ENCODE results near the gene ZNF740.

Gene ZNF740

DNA sequence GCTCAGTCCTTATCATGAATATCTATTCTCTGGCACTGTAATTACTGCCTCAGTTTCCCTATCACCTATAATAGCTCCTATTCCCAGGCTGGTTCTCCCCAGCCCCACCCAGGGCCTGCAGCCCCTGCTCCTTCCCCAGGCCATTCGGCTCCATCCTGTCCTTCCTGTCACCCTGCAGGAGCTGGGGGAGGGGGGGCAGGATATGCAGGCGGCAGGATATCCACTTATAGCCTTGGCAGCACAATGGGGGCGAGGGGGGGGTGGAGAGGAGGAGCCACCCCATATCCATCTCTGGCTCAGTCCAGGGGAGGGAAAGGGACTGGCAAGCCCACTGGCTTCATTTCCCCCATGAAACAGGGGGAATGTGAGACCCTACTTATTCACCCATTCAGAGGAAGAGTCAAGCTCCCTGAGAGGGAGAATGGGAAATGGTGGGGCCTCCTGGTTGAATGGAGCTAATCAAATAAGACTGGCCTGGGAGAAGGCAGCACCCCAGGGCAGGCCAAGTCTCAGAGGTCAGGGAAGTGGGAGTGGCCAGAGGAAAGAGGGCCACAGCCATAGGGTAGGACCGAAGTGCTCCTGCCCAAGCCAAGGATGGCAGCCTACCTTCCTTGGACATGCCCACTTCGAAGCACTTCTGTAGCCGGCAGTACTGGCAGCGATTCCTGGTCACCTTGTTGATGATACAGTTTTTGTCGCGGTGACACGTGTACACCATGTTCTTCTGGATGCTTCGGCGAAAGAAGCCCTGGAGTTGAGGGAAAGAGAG is 34.3 kb downstream of the ZNF740 start:
- FAIRE-seq: no peak

DNA sequence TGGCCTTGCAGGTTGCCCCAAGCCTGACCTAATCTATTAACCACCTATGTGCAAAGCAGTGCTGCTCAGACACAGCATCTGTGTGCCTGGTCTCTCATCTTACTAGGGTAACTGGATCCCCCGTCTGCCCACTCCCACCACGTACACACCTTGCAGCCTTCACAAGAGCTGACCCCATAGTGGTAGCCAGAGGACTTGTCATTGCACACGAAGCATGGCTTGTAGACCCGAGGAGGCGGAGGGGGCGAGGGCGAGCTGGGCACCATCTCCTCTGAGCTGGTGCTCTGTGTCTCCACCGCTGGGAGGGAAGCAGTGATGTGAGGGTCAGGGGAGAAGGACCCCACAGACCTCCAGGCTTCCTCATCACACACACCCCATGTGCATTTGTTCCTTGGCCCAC is 35.0 kb downstream of the ZNF740 start:
- FAIRE-seq: no peak

DNA sequence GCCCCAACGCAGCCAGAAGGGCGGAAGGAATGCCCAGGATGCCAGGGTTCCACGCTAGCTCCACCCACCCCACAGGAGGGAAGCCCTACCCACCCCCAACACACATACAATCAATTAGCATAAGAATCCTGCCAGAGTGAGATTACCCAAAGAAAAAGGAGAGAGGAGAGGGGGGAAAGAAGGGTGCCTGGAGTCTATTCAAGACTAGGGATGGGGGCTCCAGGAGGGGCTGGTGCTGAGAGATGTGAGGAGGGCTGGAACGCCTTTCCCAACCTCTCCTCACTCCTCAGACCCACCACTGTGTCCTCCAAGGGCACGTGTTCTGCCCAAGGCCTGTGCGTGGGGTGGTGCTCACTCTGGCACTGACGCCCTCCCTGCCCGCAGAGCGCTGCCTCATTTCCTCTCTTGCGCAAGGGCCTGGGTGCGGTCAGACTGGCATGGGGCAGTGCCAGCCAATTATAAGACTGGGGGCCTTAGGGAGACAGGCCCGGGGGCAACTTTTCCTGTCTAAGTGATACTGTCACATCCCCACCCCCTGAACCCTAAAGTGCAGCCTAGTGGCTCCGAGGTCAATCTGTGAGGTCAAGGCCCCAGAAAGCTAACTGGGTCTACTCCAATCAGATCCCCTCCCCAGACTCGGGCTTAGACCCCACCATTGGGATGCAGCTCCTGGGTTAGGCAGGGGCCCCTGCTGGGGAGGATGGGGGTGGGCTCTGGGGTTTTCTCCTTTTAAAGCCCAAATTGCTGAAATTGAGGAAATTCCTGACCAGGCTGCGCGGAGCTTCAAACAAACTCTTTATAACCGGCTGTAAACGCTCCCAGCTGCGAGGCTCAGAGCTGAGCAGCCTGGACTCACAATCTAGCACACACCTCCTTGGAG is 36.8 kb downstream of the ZNF740 start:
- FAIRE-seq: no peak

DNA sequence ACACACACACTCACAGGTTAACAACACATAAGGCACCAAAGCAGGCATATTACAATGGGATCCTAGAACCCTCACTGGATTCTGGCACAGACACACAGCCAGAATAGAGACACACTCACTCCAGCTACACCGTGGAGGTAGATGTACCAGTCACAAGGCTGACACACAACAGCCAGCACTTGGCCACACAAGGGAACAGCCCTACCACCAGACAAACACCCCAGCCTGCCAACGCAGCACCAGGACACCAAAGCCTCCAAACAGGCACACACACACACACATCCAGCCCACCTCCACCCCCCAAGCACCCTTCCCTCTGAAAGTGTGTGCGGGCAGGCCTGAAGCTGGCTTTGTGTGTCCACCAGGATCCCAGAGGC is 37.4 kb downstream of the ZNF740 start:
- no peak for FAIRE-seq

DNA sequence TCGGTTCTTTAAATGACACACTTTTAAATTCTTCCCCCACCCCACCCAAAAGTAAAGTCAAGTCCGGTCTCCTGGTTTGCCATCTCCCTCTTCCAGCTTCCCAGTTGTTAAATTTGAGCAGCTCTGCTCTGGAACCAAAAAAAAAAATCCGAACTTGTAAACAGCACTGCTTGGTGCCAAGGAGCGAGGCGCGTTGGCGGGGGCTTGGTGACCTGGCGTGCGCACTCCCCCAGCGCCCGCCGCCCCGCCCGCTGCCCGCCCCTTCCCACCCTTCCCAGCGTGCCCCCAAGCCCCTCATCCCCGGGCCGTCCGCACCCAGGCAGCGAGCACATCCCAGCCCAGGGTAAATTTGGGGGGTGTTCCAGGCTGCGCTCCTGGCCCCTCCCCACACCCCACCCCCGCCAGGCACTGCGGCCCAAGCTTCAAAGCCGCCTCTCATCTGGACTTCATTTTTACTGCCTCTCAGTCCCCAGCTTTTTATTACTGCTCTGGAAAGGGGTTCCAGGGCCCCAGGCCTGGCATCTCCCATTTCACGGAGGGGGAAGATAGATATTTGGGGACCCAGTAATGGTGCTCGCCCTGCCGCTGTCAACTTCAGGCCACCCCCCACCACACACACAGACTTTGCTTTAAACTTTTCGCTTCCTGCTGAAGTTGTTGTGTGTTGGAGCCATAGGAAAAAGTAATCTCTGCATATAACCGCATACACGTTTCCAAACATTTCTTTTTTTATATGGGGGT is 38.2 kb downstream of the ZNF740 start:
- no peak for FAIRE-seq

DNA sequence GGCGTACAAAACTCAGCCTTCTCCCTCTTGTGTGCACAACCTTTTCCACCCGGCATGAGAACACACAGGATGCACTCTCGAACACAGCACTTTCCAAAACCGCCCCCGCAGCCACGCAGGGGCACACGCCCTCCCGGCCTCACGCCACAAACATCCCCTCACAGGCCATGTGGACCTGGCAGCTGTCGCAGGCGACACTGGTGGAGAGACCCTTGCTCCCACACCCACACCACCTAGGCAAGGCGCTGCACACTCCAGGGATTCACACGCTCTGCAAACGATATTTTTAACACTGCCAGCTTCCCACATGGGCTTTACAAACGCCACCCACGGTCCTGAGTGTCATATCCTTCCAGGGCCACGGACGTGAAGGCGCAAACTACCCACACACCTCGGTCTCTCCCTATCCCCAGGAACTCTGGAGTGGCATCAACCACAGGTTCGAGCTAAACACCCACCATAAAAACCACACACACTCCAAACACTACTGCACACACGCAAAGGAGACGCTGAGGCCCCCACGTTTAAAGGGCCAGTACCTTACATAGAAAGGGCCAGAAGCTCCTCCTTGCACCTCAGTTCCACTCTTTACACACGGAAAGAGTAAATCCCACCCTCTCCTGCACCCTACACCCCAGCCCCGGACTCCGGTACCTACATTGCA is 38.9 kb downstream of the ZNF740 start:
- FAIRE-seq: no peak

DNA sequence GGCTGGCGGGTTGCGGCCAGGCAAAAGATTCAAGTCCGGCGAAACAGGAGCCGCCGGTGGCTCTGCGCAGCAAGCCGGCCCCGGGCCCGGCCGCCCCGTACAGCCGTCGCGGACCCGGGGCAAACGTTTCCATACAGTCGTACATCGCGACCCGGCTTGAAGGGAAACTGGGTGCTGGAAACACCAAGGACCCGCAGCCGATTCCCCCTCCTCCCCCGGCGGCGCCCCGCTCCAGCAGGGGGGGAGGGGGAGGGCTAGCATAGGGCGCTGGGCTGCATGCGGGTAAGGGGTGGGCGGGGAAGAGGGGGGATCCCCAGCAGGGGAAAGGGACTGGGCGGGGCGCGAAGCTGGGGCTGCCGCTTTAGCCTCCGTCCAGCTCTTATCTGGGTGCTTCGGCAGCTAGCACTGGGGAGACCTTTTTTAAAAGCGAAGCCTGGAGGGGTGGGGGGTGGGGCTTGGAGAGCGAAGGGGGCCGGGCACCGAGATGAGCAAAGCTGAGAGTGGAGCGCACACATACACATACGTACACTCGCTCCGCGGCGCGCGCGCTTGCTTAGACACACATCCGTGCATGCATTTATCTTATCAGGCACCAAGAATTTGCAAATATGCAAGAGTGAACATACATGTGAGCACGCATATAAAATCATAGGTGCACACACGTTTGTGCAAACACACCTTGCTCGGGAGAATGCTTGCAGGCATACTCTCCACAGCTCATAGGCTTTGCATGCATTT is 39.6 kb downstream of the ZNF740 start:
- FAIRE-seq: no peak

DNA sequence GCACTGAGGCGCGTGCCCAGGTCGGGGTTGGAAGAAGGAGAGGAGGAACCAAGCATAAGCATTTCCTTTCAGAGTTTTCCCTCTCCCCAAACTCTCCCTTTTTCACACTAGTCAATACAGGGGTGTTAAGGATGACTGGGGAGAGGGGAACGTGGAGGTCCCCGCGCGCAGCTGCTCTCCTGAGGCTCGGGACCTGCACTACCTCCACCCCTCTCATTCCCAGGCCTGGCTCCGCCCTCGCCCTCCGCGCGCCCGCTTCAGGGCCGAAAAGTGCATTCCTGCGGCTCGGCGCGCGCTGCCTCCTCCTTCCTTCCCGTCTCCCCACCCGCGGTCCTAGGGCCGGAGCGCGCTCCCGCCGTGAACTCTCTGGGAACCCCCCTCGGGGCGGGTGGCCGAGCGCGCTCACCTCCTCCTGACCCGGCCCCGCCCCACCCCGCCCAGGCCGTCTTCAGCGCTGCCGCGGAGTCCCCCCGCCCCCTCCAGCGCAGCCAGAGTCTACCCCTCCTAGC is 40.2 kb downstream of the ZNF740 start:
- no peak for FAIRE-seq

DNA sequence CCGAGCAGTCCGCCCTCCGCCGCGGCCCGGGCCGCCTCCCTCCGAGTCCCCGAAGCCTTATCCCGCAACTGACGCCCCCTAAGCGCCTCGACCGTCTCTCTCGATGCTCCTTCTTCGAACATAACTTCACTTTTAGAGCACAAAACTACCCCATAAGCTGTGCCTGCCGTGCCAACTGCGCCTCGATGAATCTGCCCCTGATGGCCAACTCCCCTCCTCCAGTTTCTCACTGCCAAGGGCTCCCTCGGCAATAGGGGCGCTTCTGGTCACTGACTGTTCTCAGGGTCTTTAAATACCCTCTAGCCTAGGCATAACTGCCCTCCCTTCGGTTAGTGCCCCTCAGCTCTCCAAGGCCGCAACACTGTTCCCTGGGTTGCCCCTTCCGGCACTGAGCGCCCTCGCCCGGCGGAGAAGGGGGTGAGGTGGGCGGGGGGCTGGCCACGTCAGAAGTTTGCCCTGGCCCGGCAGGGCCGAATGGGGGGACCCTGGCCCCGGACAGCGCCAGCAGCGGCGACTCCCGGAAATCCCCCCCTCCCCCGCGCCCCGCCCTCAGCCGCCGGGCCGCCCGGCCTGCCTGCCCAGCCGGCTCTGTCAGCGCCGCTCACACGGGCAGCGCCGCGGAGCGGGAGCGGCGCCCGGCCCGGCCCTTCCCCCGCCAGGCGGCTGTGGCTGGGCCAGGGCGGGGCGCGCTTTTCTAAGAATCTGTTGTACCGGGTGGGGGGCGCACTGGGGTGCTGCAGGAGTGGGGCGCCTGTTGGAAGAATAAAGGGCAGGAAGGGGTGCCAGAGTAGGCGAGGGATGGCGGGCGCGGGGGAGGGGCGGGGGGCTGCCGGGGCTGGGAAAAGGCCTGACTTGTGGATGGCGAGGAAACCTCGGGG is 40.9 kb downstream of the ZNF740 start:
- FAIRE-seq: no peak

DNA sequence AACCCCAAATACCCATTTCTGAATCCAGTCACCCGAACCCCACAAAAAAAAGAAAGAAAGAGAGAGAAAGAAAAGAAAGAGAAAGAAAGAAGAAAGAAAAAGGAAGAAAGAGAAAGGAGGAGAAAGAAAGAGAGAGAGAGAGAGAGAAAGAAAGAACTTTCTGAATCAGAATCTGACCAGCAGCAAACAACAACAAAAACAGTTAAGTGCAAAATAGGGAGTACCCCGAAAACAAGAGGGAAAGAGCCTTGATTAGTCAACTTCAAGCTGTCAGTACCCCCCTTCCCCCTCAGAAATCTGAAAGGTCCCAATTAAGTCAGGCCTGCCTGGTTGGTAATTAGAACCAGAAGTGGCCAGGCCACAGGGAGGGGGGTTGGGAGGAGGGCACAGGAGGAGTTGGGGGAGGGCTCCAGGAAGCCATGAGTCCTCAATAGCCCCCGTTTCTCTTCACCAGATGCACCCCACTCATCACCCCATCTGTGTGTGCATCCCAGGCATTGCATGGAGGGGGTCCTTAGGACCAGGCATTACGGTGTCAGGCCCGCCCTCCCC is 41.7 kb downstream of the ZNF740 start:
- FAIRE-seq: no peak

DNA sequence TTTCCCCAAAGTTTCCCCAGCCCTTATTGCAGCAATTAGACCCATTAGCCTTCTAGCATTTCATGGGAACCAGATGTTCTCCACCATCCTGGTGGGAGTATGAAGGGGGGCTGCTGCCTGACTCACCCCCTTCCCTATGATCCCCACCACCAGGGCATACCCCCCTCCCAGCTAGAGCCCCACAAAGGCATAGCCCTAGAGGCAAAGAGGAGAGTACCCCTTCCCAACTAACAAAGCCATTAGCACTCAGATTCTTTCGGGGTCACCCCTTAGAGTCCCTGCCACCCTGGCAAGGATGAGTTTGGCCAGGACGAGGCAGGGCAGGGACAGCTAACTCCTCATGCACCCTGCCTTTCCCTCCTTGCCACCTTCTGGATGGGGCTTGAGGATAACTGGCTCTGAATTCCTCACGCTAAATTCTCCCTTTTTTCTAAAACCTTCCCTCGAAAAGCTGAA is 42.3 kb downstream of the ZNF740 start:
- no peak for FAIRE-seq

DNA sequence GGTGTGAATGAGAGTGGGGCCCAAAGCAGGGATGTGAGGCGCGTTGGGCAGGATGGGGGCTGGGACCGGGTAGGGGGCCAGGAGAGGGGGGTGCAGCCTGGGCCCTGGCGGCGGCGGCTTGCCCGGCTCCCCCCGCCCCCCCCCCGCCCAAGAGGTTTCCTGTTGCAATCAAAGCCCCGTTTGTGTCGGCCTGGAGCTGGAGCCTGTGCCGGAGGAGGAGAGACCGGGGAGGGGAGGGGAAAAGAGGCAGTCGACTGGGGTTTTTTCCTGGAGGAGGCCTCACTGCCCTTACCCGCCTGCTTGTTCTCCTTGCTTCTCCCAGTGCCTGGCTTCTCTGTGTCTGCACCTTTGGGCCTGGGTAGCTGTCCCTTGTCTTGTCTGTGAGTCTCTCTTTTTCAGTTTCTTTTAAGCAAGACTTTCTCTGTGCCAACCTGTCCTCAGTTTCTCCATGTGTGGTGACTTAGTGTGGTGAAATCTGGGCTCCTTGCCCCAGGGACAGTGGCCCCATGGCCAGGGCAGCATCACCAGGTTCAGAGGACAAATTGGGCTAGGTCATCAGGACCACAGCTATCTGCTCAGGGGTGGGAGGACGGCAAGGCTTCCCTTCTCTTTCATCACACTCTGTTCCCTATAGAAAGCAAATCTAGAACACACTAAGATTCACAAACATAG is 43.0 kb downstream of the ZNF740 start:
- no peak for FAIRE-seq

DNA sequence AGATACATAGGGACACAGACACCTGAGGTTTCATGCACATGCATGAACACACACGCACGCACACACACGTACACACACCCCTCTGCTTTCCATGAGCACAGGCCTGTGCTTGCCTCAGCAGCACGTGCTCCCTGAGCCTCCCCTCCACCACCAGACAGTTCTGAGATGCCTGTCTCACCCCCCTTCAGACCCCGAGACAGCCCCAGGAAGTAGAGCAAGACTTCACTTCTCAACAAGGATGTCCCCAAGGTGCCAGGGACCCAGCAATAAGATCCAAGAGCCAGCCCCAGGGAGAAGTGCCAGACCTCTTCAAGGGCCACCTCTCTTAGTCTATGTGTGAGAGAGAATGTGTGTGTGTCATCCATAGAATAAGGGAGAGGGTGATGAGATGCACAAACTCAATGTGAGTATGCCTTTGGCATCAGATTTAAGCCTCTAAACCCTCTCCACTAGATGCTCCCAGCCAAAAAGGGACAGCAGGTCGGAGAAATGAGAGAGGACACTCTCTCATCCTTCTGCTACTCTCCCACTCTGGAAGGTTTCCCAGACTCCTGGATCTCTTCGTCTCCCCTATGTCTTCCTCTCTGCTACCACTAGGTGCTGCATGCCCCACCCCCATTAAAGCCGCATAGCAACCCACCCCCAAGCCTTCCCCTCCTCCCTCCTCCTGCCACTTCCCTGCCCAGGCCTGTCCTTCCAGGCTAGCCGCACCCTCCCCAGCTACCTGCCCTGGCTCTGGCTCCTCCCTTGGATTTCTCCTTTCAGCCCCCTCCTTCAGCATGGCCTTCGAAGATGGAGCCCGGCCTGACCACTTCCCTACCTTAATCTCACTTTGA is 43.8 kb downstream of the ZNF740 start:
- FAIRE-seq: no peak

DNA sequence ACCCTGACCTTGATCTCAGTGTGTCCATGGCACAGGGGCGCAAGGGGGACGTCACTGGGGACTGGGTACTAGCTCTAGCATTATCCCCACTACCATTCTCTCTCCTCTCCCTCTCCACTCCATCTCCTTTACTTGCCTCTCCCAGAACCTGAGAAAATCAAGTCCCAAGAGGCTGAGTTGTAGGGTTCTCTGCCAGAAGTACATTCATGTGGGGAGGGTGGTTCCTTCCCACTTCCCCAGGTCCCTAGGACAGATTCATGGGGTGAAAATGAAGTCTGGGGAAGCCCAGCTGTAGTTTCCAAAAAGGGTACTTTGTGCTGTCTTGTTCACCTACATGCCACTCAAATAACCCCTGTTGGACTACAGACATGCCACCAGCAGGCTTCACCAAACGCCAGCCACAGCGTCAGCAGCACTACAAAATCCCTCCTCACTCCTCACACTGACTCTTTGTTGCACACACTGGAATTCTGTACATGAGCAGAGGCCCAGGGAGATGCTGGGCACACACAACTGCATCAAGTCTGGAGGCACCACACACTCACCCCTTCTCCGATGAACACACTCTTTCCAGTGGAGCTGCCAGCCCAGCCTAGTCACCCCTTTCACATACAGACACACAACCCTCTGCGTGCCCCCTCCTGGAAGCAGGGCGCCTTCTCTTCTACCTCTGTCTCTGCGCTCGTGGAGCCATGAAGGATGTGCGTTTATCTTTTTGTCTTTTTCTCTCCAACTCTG is 44.5 kb downstream of the ZNF740 start:
- no peak for FAIRE-seq

DNA sequence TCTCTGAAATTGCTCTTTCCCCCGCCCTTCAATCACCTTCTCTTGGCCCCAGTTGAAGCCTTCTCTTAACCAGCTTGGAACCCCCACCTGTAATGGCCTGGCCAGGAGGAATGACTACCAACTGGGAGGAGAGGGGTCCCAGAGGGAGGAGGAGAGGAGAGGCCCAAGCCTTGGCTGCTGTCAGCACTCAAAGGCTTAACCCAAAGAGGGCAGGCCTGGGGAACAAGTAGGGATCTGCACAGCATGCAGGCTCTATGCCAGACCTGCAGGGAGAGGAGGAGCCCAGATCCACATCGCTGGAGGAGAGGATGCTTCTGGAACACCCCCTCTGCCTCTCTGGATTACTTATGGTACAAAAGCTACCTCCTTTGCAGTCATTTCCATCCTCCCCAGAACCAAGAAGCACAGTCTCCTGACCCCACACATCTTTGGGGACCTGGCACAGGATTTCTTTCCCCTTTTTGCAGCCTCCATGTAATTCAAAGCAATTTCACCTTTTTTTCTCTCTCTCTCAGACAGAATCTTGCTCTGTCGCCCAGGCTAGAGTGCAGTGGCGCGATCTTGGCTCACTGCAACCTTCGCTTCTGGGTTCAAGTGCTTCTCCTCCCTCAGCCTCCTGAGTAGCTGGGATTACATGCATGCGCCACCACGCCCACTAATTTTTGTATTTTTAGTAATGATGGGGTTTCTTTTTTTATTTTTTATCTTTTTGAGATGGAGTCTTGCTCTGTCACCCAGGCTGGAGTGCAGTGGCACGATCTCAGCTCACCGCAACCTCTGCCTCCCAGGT is 45.3 kb downstream of the ZNF740 start:
- FAIRE-seq: no peak

DNA sequence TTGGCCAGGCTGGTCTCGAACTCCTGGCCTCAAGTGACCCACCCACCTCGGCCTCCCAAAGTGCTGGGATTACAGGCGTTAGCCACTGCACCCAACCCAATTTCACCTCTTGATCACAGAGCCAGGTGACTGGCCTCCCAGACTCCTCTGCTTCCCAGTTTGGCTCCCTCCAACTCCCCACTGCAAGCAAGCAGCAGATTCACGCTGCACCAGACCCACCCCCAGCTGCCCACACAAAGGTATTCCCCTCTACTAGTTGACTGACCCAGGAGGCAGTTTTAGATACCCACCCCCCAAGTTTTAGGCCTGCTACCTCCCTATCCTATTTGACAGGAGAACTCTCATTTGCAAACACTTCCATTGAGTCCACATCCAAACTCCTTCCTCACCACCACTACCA is 46.3 kb downstream of the ZNF740 start:
- no peak for FAIRE-seq

DNA sequence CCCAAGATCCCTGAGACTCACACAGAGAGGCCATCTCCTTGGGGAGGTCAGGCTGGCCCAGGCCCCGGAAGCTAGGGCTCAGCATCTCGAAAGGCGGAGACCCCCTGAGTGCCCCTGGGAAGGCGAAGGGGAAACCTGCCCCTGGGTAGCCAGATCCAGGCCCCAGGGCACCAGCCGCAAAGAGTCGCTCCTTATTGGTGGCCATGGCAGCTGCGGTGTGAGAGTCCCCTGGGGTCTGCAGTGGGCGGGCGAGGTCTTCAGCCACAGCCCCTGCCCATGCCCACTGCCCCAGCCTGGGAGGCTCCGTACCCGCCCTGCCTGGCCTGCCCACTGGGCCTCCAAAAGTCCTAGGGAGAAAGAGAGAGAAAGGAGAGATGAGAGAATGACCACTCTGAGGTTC is 46.8 kb downstream of the ZNF740 start:
- no peak for FAIRE-seq

Measured in G401.6 (cell line).